ENCODE measurements around the gene OSBPL2.

DNA sequence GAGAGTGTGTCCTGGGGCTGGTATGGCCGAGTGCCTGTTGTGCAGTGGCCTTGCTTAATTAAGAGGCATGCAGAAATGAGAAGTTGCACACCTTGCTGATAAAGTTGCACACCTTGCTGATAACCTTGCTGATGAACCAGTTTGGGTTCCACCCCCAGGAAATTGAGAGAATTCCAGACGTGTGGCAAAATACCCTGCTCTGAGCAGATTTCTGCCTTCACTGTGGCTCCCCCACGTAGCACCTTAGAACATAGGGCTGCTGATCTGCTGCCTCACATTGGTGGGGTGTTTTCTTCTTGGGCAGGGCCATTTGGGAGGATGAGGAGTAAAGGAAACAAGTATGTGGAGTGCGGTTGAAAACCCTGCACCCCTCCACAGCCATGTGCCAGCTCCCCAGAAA is 42.0 kb downstream of the OSBPL2 start:
- TF ChIP-seq, protein P1, sequence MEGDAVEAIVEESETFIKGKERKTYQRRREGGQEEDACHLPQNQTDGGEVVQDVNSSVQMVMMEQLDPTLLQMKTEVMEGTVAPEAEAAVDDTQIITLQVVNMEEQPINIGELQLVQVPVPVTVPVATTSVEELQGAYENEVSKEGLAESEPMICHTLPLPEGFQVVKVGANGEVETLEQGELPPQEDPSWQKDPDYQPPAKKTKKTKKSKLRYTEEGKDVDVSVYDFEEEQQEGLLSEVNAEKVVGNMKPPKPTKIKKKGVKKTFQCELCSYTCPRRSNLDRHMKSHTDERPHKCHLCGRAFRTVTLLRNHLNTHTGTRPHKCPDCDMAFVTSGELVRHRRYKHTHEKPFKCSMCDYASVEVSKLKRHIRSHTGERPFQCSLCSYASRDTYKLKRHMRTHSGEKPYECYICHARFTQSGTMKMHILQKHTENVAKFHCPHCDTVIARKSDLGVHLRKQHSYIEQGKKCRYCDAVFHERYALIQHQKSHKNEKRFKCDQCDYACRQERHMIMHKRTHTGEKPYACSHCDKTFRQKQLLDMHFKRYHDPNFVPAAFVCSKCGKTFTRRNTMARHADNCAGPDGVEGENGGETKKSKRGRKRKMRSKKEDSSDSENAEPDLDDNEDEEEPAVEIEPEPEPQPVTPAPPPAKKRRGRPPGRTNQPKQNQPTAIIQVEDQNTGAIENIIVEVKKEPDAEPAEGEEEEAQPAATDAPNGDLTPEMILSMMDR (IDR thresholded peaks at IDR 0.05) = no peak
- TF ChIP-seq POLR2A (IDR thresholded peaks at IDR 0.05) = no peak

Measured in testis (tissue), 2 donors.